HepG2 (cell line): ENCODE results near the gene PPP1R12C. TPM values are rescaled to one million over a fixed set of nuclear protein-coding genes. Genes with fewer than 3 reads are reported as not detected.
A peak's percentile ranks its signal among the peaks of the same experiment; 100 is the strongest.

Experiments used
- ARID2 ChIP-seq: sonication (generic); formaldehyde crosslinking; IDR thresholded peaks from 2 replicates; pipeline ENCODE4 v1.8.1; 2022; ENCODE audit warnings: mild to moderate bottlenecking, missing genetic modification reagents, borderline replicate concordance
- KDM3A ChIP-seq: IDR thresholded peaks from 2 replicates; pipeline ENCODE4 v1.6.1; 2018; ENCODE audit warnings: low read depth, missing compliant biosample characterization
- LCORL ChIP-seq, 2 experiments: fragments of 450-650 bp in 1 of 2; sonication (generic) in 1 of 2; formaldehyde crosslinking in 1 of 2; IDR thresholded peaks; 2 replicates each; pipeline versions ENCODE4 v1.5.0 to v1.6.1; 2017 to 2020; ENCODE audit warnings: antibody characterized with exemption in 1 of 2, missing genetic modification reagents in 1 of 2
- MEIS1 ChIP-seq: sonication (generic); formaldehyde crosslinking; IDR thresholded peaks from 2 replicates; pipeline ENCODE4 v1.9.0; 2021; ENCODE audit warnings: mild to moderate bottlenecking, missing genetic modification reagents, moderate library complexity, borderline replicate concordance
- MIER2 ChIP-seq: IDR thresholded peaks from 2 replicates; pipeline ENCODE4 v1.6.1; 2016; ENCODE audit warnings: missing biosample characterization, missing genetic modification reagents
- RELA ChIP-seq: sonication (generic); formaldehyde crosslinking; IDR thresholded peaks from 2 replicates; pipeline ENCODE4 v1.4.0; 2020; ENCODE audit warnings: missing genetic modification reagents
- SAP130 ChIP-seq: IDR thresholded peaks from 2 replicates; pipeline ENCODE4 v1.6.1; 2016; ENCODE audit warnings: low read depth
- SMAD9 ChIP-seq: sonication (generic); formaldehyde crosslinking; IDR thresholded peaks from 2 replicates; pipeline ENCODE4 v1.5.1; 2020; ENCODE audit warnings: mild to moderate bottlenecking, missing genetic modification reagents
- SP4 ChIP-seq: sonication (generic); formaldehyde crosslinking; IDR thresholded peaks from 2 replicates; pipeline ENCODE4 v1.8.1; 2023; ENCODE audit warnings: mild to moderate bottlenecking, missing genetic modification reagents
- ZFP82 ChIP-seq: sonication (generic); formaldehyde crosslinking; IDR thresholded peaks from 2 replicates; pipeline ENCODE4 v1.5.1; 2020; ENCODE audit warnings: mild to moderate bottlenecking, missing genetic modification reagents, borderline replicate concordance
- ZNF18 ChIP-seq: sonication (generic); formaldehyde crosslinking; IDR thresholded peaks from 2 replicates; pipeline ENCODE4 v1.8.0; 2022; ENCODE audit warnings: mild to moderate bottlenecking, missing genetic modification reagents; ENCODE audit not compliant: insufficient replicate concordance
- ZNF383 ChIP-seq: sonication (generic); formaldehyde crosslinking; IDR thresholded peaks from 2 replicates; pipeline ENCODE4 v1.4.0; 2020; ENCODE audit warnings: missing genetic modification reagents, mild to moderate bottlenecking, borderline replicate concordance
- ZNF563 ChIP-seq: sonication (generic); formaldehyde crosslinking; IDR thresholded peaks from 2 replicates; pipeline ENCODE4 v1.8.0; 2022; ENCODE audit warnings: mild to moderate bottlenecking, moderate library complexity, missing genetic modification reagents
- ZNF720 ChIP-seq: sonication (generic); formaldehyde crosslinking; IDR thresholded peaks from 2 replicates; pipeline ENCODE4 v1.4.0; 2020; ENCODE audit warnings: missing genetic modification reagents
- polyA plus RNA-seq, 8 experiments: library from polyadenylated mRNA; depleted of rRNA in 3 of 8; stranded (reverse) in 7 of 8; unstranded in 1 of 8; fragments of >200 nt; fragmentation: Illumina TruSeq in 4 of 8; extraction: Trizol in 4 of 8; gene quantifications; 2 replicates each; pipeline versions ENCODE4 v1.2.1 to v1.2.3, GENCODE V29; 2011 to 2016; ENCODE audit warnings: low read depth in 4 of 8, missing spikeins in 1 of 8, mixed read lengths in 1 of 8; ENCODE audit not compliant: insufficient read depth in 1 of 8
- total RNA-seq, 5 experiments: library from RNA; depleted of rRNA; stranded (reverse); fragments of >200 nt; fragmentation: Illumina TruSeq; extraction: Trizol; gene quantifications; 2 replicates each; pipeline ENCODE4 v1.2.3, GENCODE V29; 2016; ENCODE audit warnings: low read depth in 1 of 5
- TF ChIP-seq, protein P1 (sequence below): sonication (generic); formaldehyde crosslinking; IDR thresholded peaks from 2 replicates; pipeline ENCODE4 v1.4.0; 2020; ENCODE audit warnings: mild to moderate bottlenecking, missing genetic modification reagents, borderline replicate concordance
- TF ChIP-seq, protein P2 (sequence below): sonication (generic); formaldehyde crosslinking; IDR thresholded peaks from 2 replicates; pipeline ENCODE4 v1.5.0; 2020; ENCODE audit warnings: mild to moderate bottlenecking, missing genetic modification reagents

PPP1R12C gene
- total and polyA plus RNA-seq, 2 of the 13 experiments (the other 11 are each of a cell fraction or from before 2014, with no cell fraction given): 29.7 to 30.3 TPM

DNA sequence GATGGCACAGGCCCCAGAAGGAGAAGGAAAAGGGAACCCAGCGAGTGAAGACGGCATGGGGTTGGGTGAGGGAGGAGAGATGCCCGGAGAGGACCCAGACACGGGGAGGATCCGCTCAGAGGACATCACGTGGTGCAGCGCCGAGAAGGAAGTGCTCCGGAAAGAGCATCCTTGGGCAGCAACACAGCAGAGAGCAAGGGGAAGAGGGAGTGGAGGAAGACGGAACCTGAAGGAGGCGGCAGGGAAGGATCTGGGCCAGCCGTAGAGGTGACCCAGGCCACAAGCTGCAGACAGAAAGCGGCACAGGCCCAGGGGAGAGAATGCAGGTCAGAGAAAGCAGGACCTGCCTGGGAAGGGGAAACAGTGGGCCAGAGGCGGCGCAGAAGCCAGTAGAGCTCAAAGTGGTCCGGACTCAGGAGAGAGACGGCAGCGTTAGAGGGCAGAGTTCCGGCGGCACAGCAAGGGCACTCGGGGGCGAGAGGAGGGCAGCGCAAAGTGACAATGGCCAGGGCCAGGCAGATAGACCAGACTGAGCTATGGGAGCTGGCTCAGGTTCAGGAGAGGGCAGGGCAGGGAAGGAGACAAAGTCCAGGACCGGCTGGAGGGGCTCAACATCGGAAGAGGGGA, 1.1 kb downstream of the PPP1R12C start (continued):
- TF ChIP-seq SMAD9 (CRISPR knock-in tag) (0 out of 2 replicates have a peak, but pooled peaks have one; percentile 19), ZNF18 (no peak), ZFP82 (CRISPR knock-in tag) (no peak), SAP130 (CRISPR knock-in tag) (peak; percentile 47; the same call in 1 of the 2 replicates), MEIS1 (CRISPR knock-in tag) (peak; percentile 73; the same call in 1 of the 2 replicates), RELA (CRISPR knock-in tag) (no peak), MIER2 (CRISPR knock-in tag) (no peak), ZNF720 (no peak), LCORL (IDR thresholded peaks at IDR 0.05) (no peak), LCORL (CRISPR knock-in tag; IDR thresholded peaks at IDR 0.05) (no peak), ARID2 (no peak), SP4 (no peak), KDM3A (no peak), ZNF563 (CRISPR knock-in tag) (no peak), ZNF383 (CRISPR knock-in tag) (peak; percentile 70; the same call in 1 of the 2 replicates)
- TF ChIP-seq, protein P1, sequence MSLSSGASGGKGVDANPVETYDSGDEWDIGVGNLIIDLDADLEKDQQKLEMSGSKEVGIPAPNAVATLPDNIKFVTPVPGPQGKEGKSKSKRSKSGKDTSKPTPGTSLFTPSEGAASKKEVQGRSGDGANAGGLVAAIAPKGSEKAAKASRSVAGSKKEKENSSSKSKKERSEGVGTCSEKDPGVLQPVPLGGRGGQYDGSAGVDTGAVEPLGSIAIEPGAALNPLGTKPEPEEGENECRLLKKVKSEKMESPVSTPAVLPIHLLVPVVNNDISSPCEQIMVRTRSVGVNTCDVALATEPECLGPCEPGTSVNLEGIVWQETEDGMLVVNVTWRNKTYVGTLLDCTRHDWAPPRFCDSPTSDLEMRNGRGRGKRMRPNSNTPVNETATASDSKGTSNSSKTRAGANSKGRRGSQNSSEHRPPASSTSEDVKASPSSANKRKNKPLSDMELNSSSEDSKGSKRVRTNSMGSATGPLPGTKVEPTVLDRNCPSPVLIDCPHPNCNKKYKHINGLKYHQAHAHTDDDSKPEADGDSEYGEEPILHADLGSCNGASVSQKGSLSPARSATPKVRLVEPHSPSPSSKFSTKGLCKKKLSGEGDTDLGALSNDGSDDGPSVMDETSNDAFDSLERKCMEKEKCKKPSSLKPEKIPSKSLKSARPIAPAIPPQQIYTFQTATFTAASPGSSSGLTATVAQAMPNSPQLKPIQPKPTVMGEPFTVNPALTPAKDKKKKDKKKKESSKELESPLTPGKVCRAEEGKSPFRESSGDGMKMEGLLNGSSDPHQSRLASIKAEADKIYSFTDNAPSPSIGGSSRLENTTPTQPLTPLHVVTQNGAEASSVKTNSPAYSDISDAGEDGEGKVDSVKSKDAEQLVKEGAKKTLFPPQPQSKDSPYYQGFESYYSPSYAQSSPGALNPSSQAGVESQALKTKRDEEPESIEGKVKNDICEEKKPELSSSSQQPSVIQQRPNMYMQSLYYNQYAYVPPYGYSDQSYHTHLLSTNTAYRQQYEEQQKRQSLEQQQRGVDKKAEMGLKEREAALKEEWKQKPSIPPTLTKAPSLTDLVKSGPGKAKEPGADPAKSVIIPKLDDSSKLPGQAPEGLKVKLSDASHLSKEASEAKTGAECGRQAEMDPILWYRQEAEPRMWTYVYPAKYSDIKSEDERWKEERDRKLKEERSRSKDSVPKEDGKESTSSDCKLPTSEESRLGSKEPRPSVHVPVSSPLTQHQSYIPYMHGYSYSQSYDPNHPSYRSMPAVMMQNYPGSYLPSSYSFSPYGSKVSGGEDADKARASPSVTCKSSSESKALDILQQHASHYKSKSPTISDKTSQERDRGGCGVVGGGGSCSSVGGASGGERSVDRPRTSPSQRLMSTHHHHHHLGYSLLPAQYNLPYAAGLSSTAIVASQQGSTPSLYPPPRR (CRISPR knock-in tag): no peak
- TF ChIP-seq, protein P2, sequence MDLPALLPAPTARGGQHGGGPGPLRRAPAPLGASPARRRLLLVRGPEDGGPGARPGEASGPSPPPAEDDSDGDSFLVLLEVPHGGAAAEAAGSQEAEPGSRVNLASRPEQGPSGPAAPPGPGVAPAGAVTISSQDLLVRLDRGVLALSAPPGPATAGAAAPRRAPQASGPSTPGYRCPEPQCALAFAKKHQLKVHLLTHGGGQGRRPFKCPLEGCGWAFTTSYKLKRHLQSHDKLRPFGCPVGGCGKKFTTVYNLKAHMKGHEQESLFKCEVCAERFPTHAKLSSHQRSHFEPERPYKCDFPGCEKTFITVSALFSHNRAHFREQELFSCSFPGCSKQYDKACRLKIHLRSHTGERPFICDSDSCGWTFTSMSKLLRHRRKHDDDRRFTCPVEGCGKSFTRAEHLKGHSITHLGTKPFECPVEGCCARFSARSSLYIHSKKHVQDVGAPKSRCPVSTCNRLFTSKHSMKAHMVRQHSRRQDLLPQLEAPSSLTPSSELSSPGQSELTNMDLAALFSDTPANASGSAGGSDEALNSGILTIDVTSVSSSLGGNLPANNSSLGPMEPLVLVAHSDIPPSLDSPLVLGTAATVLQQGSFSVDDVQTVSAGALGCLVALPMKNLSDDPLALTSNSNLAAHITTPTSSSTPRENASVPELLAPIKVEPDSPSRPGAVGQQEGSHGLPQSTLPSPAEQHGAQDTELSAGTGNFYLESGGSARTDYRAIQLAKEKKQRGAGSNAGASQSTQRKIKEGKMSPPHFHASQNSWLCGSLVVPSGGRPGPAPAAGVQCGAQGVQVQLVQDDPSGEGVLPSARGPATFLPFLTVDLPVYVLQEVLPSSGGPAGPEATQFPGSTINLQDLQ (CRISPR knock-in tag): no peak
